ENCODE data around the gene ZGPAT. TPM values are rescaled to one million over a fixed set of nuclear protein-coding genes. Genes with fewer than 3 reads are reported as not detected.

Gene ZGPAT
- total and polyA plus RNA-seq, 9 of the 15 experiments (the other 6 are each of a cell fraction or from before 2014, with no cell fraction given) = 0.14 to 26.6 (median 7.4) TPM

GRCh38 chr20:63693733-63694583 is 13.9 kb upstream of the ZGPAT start (continued):
- TF ChIP-seq ZMIZ1 (IDR thresholded peaks at IDR 0.05; ENCODE audit: low read depth in 2 of 2, low read length in 2 of 2) (no peak), XRCC4 (IDR thresholded peaks at IDR 0.05; ENCODE audit: extremely low read depth, insufficient read depth, insufficient read length) (no peak), RBM22 (IDR thresholded peaks at IDR 0.05; ENCODE audit: low read depth, low read length, poor library complexity, severe bottlenecking) (peak; percentile 43), CC2D1A (IDR thresholded peaks at IDR 0.05) (no peak), RBM14 (IDR thresholded peaks at IDR 0.05; ENCODE audit: borderline replicate concordance, insufficient read depth, low read depth, low read length) (no peak), ZNF197 (CRISPR knock-in tag; IDR thresholded peaks at IDR 0.05; ENCODE audit: low read depth) (no peak), SREBF2 (CRISPR knock-in tag; IDR thresholded peaks at IDR 0.05) (no peak), POLR2A (conservative IDR thresholded peaks at IDR 0.05) (peak; percentile 53), ZBTB49 (CRISPR knock-in tag; IDR thresholded peaks at IDR 0.05; ENCODE audit: borderline replicate concordance) (no peak), RAD21 (CRISPR knock-in tag; conservative IDR thresholded peaks at IDR 0.05 in 1 of 2, IDR thresholded peaks at IDR 0.05 in 1 of 2) (no peak), BRD4 (IDR thresholded peaks at IDR 0.05) (no peak), POLR2G (IDR thresholded peaks at IDR 0.05; ENCODE audit: low read depth, low read length) (no peak; the same call in 1 of the 2 replicates), CEBPG (CRISPR knock-in tag; IDR thresholded peaks at IDR 0.05) (no peak), CEBPG (tag; conservative IDR thresholded peaks at IDR 0.05 in 1 of 2, IDR thresholded peaks at IDR 0.05 in 1 of 2) (no peak), IRF1 (CRISPR knock-in tag; IDR thresholded peaks at IDR 0.05; ENCODE audit: borderline replicate concordance) (no peak), ELF1 (tag; IDR thresholded peaks at IDR 0.05) (no peak), ILF3 (IDR thresholded peaks at IDR 0.05; ENCODE audit: borderline replicate concordance) (no peak), PCBP1 (IDR thresholded peaks at IDR 0.05; ENCODE audit: low read depth, low read length, poor library complexity, severe bottlenecking) (peak; percentile 6)
